PC-9 (cell line): Measurements from ENCODE around the gene XBP1. TPM values are rescaled to one million over a fixed set of nuclear protein-coding genes. Genes with fewer than 3 reads are reported as not detected.
"Not testable (repeated sequence)": the region's sequence is repeated elsewhere in the genome, so short reads cannot be mapped to it uniquely, and the experiment has no call there.

Experiments
- BruUV-seq: library from RNA; stranded (reverse); fragments of 400-500 nt; replicated peaks from 2 replicates; lab custom pipeline; 2021; lab: Mats Ljungman, UMichigan
- CTCF ChIA-PET: fragments of 300-600 bp; sonication (Branson Sonifier 250); formaldehyde crosslinking; loops from one replicate; lab custom pipeline; 2022; ENCODE audit warnings: antibody characterized with exemption; lab: Charles Lee
- POLR2A ChIA-PET: fragments of 300-600 bp; sonication (Branson Sonifier 250); formaldehyde crosslinking; loops from one replicate; lab custom pipeline; 2022; ENCODE audit warnings: antibody characterized with exemption; ENCODE audit not compliant: unreplicated experiment; lab: Charles Lee
- DNase-seq, 2 experiments: peaks; one replicate each; pipeline versions ENCODE4 v3.0.0 to v3.0.0-alpha.2; 2015 to 2022; ENCODE audit warnings: mixed read lengths in 1 of 2
- H2AFZ ChIP-seq: fragments of 200-600 bp; sonication (generic); 2 replicates; pipeline ENCODE4 v1.8.1; 2017; ENCODE audit warnings: antibody characterized with exemption
- H3F3A ChIP-seq: fragments of 200-600 bp; sonication (generic); 2 replicates; pipeline ENCODE4 v1.8.1; 2017; ENCODE audit warnings: antibody characterized with exemption, mild to moderate bottlenecking, low read depth; ENCODE audit not compliant: insufficient read depth
- H3K27ac ChIP-seq: fragments of 200-600 bp; sonication (generic); 2 replicates; pipeline ENCODE4 v1.6.1; 2016; ENCODE audit warnings: mixed run types
- H3K27me3 ChIP-seq: fragments of 200-600 bp; sonication (generic); 2 replicates; pipeline ENCODE4 v1.6.1; 2016; ENCODE audit warnings: low read depth, mixed run types; ENCODE audit not compliant: insufficient read depth
- H3K36me3 ChIP-seq: fragments of 200-600 bp; sonication (generic); 2 replicates; pipeline ENCODE4 v1.6.1; 2016; ENCODE audit warnings: low read depth, mixed run types
- H3K4me1 ChIP-seq: fragments of 200-600 bp; sonication (generic); replicated peaks from 2 replicates; pipeline ENCODE4 v1.6.1; 2016; ENCODE audit warnings: mixed run types; ENCODE audit not compliant: insufficient read depth
- H3K4me2 ChIP-seq: fragments of 200-600 bp; sonication (generic); 2 replicates; pipeline ENCODE4 v1.6.1; 2017; ENCODE audit warnings: mixed run types
- H3K4me3 ChIP-seq: fragments of 200-600 bp; sonication (generic); 2 replicates; pipeline ENCODE4 v1.6.1; 2016; ENCODE audit warnings: mixed run types
- H3K79me2 ChIP-seq: fragments of 200-600 bp; sonication (generic); 2 replicates; pipeline ENCODE4 v1.6.1; 2017; ENCODE audit warnings: low read depth, mixed run types
- H3K9me2 ChIP-seq: fragments of 200-600 bp; sonication (generic); 2 replicates; pipeline ENCODE4 v1.8.1; 2017; ENCODE audit warnings: mild to moderate bottlenecking; ENCODE audit not compliant: insufficient read depth
- H3K9me3 ChIP-seq: fragments of 200-600 bp; sonication (generic); 2 replicates; pipeline ENCODE4 v1.8.1; 2016; ENCODE audit warnings: low read depth; ENCODE audit not compliant: insufficient read depth
- H4K20me1 ChIP-seq: fragments of 200-600 bp; sonication (generic); 2 replicates; pipeline ENCODE4 v1.8.1; 2017; ENCODE audit not compliant: insufficient read depth
- CTCF ChIP-seq: fragments of 200-600 bp; sonication (generic); conservative IDR thresholded peaks from 2 replicates; pipeline ENCODE4 v1.6.1; 2017; ENCODE audit warnings: mixed run types, antibody characterized with exemption, mild to moderate bottlenecking, moderate library complexity
- EZH2 ChIP-seq: fragments of 200-600 bp; sonication (generic); IDR thresholded peaks from 2 replicates; pipeline ENCODE4 v1.8.0; 2017; ENCODE audit warnings: antibody characterized with exemption, low read depth
- intact Hi-C: fragments of 100-400 bp; cut with micrococcal nuclease; formaldehyde crosslinking; loops from one replicate; pipeline ENCODE4 v1.10.0; 2022; ENCODE audit not compliant: unreplicated experiment
- total RNA-seq: library from RNA; stranded (reverse); gene quantifications from 2 replicates; pipeline ENCODE4 v1.2.3, GENCODE V29; 2021

The XBP1 gene
- total RNA-seq, 1 experiment from 2014 or later: 35.2 TPM

GRCh38 chr22:28769394-28770085 lies 30.8 kb downstream of the XBP1 start:
- Histone ChIP-seq H3K4me3 (no peak overlapping the region), H3K36me3 (0 out of 2 replicates have a peak, but pooled peaks cover 1% of the 10 kb centered on the region), H4K20me1 (no peaks in the 10 kb centered on the region), H2AFZ (no peak overlapping the region), H3K4me2 (no peak overlapping the region), H3F3A (no peaks in the 10 kb centered on the region), H3K27me3 (no peaks in the 10 kb centered on the region), H3K4me1 (0 out of 2 replicates have a peak, but pooled peaks cover 8% of the 10 kb centered on the region), H3K9me3 (no peaks in the 10 kb centered on the region), H3K9me2 (no peaks in the 10 kb centered on the region), H3K79me2 (peaks cover 16% of the 10 kb centered on the region), H3K27ac (no peak overlapping the region)
- ChIA-PET CTCF (no interaction called here), POLR2A (interaction anchor here (0.6 kb wide), 1 partner anchor 1047 kb away, joined by 5 read pairs; no protein-coding TSS in a partner anchor)
- DNase-seq: no peak
- BruUV-seq: no TSS peak
- intact Hi-C loops: no loop called here
- TF ChIP-seq CTCF (no peak), EZH2 (no peak)

DNA sequence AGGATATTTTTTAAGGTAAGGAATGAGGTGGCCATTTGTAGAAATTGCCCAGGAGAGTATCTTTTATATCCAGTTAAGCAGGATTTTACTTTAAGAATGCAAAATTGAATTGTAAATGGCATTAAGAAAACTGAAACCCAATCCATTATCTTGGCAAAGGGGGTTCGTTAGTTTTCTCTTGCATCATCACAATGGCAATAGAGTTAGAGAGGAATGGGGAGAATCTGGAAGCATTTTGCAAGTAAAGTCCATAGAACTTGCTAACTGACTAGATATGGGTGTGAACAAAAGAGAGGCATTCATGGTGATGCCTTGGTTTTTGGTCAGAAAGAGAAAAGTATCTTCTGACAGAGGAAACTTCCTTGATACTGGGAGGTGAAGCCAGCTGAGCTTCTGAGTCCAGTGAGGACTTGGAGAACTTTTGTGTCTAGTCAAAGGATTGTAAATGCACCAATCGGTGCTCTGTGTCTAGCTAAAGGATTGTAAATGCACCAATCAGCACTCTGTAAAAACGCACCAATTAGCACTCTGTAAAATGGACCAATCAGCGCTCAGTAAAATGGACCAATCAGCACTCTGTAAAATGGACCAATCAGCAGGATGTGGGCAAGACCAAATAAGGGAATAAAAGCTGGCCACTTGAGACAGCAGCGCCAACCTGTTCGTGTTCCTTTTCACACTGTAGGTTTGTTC lies 31.5 kb downstream of the XBP1 start:
- Histone ChIP-seq H3F3A (no peaks in the 10 kb centered on the region), H3K4me3 (no peak overlapping the region), H3K9me3 (no peaks in the 10 kb centered on the region), H3K27ac (no peak overlapping the region), H3K9me2 (no peaks in the 10 kb centered on the region), H3K79me2 (peaks cover 9% of the 10 kb centered on the region), H3K4me1 (0 out of 2 replicates have a peak, but pooled peaks cover 3% of the 10 kb centered on the region), H2AFZ (no peak overlapping the region), H3K4me2 (no peak overlapping the region), H3K27me3 (no peaks in the 10 kb centered on the region), H3K36me3 (no peaks in the 10 kb centered on the region), H4K20me1 (no peaks in the 10 kb centered on the region)
- TF ChIP-seq CTCF (no peak), EZH2 (no peak)
- BruUV-seq: no TSS peak
- no peak for DNase-seq
- intact Hi-C loops: no loop called here
- CTCF ChIA-PET: no interaction called here
- POLR2A ChIA-PET: no interaction called here

DNA sequence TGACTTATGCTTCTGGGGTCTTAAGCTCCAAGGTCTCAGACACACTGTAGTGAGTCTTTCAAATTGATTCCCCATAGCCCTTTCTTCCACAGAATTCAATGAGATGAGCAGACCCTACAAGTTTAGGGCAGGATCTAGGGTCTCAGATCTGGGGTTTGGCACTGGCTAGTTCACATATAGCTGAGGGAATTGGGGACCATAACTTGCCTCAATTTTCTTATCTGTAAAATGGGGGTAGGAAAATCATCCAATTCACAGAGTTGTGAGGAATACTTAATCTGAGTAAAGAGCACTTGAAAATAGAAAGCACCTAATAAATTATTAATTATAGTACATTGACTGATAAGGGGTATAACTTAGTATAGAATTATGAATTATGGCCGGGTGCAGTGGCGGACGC lies 33.7 kb downstream of the XBP1 start:
- ChIA-PET POLR2A (no interaction called here), CTCF (interaction anchor here (0.6 kb wide), 1 partner anchor 51 kb away, joined by 11 read pairs; no protein-coding TSS in a partner anchor)
- Histone ChIP-seq H3K79me2 (no peaks in the 10 kb centered on the region), H3K27me3 (no peaks in the 10 kb centered on the region), H3K27ac (no peak overlapping the region), H3K9me3 (no peaks in the 10 kb centered on the region), H2AFZ (no peak overlapping the region), H3K4me3 (no peak overlapping the region), H3K4me2 (no peak overlapping the region), H3K9me2 (no peaks in the 10 kb centered on the region), H3K36me3 (no peaks in the 10 kb centered on the region), H3K4me1 (no peaks in the 10 kb centered on the region), H4K20me1 (no peaks in the 10 kb centered on the region), H3F3A (no peaks in the 10 kb centered on the region)
- no peak for DNase-seq
- no TSS peak for BruUV-seq
- TF ChIP-seq CTCF (no peak), EZH2 (no peak)
- intact Hi-C loops: no loop called here

GRCh38 chr22:28762000-28762399 lies 38.4 kb downstream of the XBP1 start:
- H3K4me3 ChIP-seq, intact Hi-C loops, H3K36me3 ChIP-seq, DNase-seq, BruUV-seq, H4K20me1 ChIP-seq, H2AFZ ChIP-seq, H3K27me3 ChIP-seq, H3K9me2 ChIP-seq, H3K27ac ChIP-seq, POLR2A ChIA-PET, H3K9me3 ChIP-seq, H3K4me2 ChIP-seq, CTCF ChIA-PET, H3K4me1 ChIP-seq, H3K79me2 ChIP-seq: not testable (repeated sequence)
- peaks cover 11% of the 10 kb centered on the region for H3F3A ChIP-seq
